Measurements from ENCODE around the gene SCARF2.

DNA sequence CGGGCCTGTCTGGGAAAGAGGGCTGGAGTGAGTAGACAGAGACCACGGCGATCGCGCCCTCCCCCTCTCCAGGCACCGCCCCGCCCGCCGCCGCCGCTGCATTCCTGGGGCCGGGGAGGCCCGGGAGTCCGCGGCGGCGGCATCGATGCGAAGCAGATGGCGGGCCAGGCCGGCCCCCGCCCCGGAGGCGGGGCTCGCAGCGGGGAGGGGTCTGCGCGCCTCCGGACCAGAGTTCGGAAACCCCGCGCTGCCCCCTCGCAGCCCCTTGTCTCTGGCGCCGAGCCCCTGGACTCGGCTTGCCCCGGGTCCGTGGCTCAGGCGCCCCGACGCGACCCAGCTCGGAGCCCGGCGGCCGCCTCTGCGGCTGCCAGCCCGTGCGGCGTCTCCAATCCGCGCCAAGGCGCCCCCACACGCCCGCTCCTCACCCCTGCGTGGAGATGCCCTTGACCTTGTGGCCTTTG lies 1.3 kb downstream of the SCARF2 start:
- TF ChIP-seq, protein P1, sequence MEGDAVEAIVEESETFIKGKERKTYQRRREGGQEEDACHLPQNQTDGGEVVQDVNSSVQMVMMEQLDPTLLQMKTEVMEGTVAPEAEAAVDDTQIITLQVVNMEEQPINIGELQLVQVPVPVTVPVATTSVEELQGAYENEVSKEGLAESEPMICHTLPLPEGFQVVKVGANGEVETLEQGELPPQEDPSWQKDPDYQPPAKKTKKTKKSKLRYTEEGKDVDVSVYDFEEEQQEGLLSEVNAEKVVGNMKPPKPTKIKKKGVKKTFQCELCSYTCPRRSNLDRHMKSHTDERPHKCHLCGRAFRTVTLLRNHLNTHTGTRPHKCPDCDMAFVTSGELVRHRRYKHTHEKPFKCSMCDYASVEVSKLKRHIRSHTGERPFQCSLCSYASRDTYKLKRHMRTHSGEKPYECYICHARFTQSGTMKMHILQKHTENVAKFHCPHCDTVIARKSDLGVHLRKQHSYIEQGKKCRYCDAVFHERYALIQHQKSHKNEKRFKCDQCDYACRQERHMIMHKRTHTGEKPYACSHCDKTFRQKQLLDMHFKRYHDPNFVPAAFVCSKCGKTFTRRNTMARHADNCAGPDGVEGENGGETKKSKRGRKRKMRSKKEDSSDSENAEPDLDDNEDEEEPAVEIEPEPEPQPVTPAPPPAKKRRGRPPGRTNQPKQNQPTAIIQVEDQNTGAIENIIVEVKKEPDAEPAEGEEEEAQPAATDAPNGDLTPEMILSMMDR (IDR thresholded peaks at IDR 0.05): no peak
- TF ChIP-seq POLR2A (IDR thresholded peaks at IDR 0.05): no peak

Data from prostate gland (tissue), 2 donors.